Upper lobe of right lung (tissue), 1 donor: Measurements from ENCODE around the gene LRRC53. TPM values are rescaled to one million over a fixed set of nuclear protein-coding genes. Genes with fewer than 3 reads are reported as not detected.

Experiments
- ATAC-seq: fragments of 200-7000 bp; cut with Tn5 transposase; one replicate; pipeline ENCODE4 v1.9.1; 2020; ENCODE audit warnings: mild to moderate bottlenecking, moderate library complexity
- DNase-seq: peaks from one replicate; pipeline ENCODE4 v3.0.0-alpha.2; 2020
- H3K27ac ChIP-seq: fragments of 200-600 bp; one replicate; pipeline ENCODE4 v1.8.0; 2022
- H3K27me3 ChIP-seq: fragments of 200-600 bp; one replicate; pipeline ENCODE4 v1.8.0; 2022; ENCODE audit warnings: mild to moderate bottlenecking
- H3K36me3 ChIP-seq: fragments of 200-600 bp; one replicate; pipeline ENCODE4 v1.8.0; 2022
- H3K4me1 ChIP-seq: fragments of 200-600 bp; one replicate; pipeline ENCODE4 v1.8.0; 2022
- H3K4me3 ChIP-seq: fragments of 200-600 bp; one replicate; pipeline ENCODE4 v1.8.0; 2022; ENCODE audit warnings: mild to moderate bottlenecking
- H3K9me3 ChIP-seq: fragments of 200-600 bp; one replicate; pipeline ENCODE4 v1.8.0; 2022
- intact Hi-C: fragments of 100-400 bp; cut with DNase I; formaldehyde crosslinking; loops from one replicate; pipeline ENCODE4 v1.11.0; 2022
- total RNA-seq: library from RNA; stranded (reverse); fragmentation: NEBNext Ultra II Directional; extraction: Animal tissue kit (Norgen Biotek cat#: 25700); gene quantifications from one replicate; pipeline ENCODE4 v1.2.1, GENCODE V29; 2021
- TF ChIP-seq, protein P1 (sequence below): fragments of 200-600 bp; IDR thresholded peaks from one replicate; pipeline ENCODE4 v1.8.0; 2022; ENCODE audit warnings: antibody characterized with exemption
- donor health status: DM: no; HTN: yes; CAD: no; lungs with severe emphysema.

The LRRC53 gene
- total RNA-seq, 1 donor from 2014 or later, result not detected

DNA sequence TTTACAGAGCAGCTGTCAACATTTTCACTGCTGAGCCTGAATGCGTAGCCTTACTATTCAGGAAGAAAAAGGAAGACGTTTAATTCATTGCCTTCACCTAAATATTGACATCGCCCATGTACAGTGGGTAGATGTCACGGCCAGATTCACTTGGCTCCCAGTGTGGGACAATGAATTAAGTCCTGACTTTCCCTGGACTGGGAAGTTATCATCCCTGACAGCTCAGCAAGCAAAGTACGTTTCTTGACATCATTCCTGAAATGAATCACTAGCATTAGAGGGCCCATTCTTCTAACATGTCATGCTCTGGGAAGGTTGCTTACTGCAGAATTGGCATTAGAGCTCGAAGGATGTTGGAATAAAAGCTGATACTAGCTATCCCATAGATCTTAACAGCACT is 37.8 kb downstream of the LRRC53 start:
- Histone ChIP-seq H3K27ac (no peak overlapping the region), H3K4me3 (no peak overlapping the region), H3K36me3 (no peaks in the 10 kb centered on the region), H3K4me1 (no peaks in the 10 kb centered on the region), H3K27me3 (no peaks in the 10 kb centered on the region), H3K9me3 (no peaks in the 10 kb centered on the region)
- DNase-seq (no peak), ATAC-seq (no peak)
- TF ChIP-seq, protein P1, sequence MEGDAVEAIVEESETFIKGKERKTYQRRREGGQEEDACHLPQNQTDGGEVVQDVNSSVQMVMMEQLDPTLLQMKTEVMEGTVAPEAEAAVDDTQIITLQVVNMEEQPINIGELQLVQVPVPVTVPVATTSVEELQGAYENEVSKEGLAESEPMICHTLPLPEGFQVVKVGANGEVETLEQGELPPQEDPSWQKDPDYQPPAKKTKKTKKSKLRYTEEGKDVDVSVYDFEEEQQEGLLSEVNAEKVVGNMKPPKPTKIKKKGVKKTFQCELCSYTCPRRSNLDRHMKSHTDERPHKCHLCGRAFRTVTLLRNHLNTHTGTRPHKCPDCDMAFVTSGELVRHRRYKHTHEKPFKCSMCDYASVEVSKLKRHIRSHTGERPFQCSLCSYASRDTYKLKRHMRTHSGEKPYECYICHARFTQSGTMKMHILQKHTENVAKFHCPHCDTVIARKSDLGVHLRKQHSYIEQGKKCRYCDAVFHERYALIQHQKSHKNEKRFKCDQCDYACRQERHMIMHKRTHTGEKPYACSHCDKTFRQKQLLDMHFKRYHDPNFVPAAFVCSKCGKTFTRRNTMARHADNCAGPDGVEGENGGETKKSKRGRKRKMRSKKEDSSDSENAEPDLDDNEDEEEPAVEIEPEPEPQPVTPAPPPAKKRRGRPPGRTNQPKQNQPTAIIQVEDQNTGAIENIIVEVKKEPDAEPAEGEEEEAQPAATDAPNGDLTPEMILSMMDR, result no peak
- intact Hi-C loops, result no loop called here

DNA sequence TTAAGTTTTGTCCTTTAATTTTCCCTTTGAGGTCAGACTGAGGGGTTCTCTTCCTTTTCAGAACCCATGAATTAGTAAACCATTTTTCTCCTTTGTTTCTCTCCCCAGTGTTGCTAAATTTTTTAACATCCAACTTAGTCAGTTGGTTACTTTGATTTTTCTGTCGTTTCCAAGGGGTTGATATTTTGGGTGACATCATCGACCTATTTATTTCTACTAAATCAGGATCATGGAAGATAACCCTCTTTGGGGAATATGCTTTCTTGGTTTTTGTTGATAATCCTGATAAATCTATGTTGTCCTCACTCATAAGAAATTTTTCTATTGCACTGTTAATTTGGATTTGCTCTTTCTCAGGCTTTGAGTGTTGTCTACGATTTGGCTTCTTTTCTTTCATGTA is 40.9 kb downstream of the LRRC53 start:
- ATAC-seq (no peak), DNase-seq (no peak)
- Histone ChIP-seq H3K36me3 (no peaks in the 10 kb centered on the region), H3K27ac (no peak overlapping the region), H3K9me3 (no peaks in the 10 kb centered on the region), H3K4me3 (no peak overlapping the region), H3K4me1 (no peaks in the 10 kb centered on the region), H3K27me3 (no peaks in the 10 kb centered on the region)
- intact Hi-C loops, result no loop called here
- TF ChIP-seq, protein P1, result no peak

DNA sequence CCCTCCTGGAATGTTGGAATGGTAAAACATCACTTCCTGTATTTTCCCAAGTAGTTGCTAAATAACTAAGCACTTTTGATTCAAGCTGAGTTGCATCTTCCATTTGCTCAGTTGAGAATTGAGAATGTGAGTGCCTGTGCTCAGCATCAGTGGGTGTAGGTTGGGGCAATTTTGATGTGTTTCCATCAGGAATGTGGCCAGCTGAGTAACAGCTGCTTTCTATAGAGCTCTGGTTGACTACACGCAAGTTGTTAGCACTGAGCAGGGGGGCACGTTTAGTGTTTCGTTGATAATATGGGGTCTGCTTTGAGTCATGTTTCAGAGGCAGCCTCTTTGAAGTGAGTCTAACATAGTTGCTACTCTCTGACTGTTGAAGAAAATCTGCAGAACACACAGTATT is 41.5 kb downstream of the LRRC53 start:
- Histone ChIP-seq H3K9me3 (no peaks in the 10 kb centered on the region), H3K27ac (no peak overlapping the region), H3K27me3 (no peaks in the 10 kb centered on the region), H3K36me3 (no peaks in the 10 kb centered on the region), H3K4me1 (no peaks in the 10 kb centered on the region), H3K4me3 (no peak overlapping the region)
- TF ChIP-seq, protein P1, result no peak
- intact Hi-C loops, result no loop called here
- DNase-seq (no peak), ATAC-seq (no peak)

DNA sequence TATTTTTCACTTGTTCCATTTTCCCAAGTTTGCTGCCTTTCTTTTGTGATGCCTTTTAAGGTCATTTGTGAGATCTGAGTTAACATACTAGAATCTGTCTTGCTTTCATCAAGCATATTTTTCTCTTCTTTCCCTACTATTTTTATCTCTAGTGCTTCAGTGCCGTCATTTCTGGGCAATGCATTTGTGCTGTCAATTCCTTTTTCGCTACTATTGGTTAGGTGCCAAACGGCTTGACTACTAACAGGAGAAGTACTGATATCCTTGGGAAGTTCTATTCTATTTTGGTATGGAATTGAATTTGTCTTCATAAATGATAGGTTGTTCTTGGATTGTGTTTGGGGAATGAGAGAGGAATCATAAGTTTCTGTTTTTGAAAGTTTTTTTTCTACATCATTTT is 42.2 kb downstream of the LRRC53 start:
- no peak for DNase-seq
- Histone ChIP-seq H3K27me3 (no peaks in the 10 kb centered on the region), H3K4me1 (no peaks in the 10 kb centered on the region), H3K27ac (no peak overlapping the region), H3K36me3 (no peaks in the 10 kb centered on the region), H3K4me3 (no peak overlapping the region), H3K9me3 (no peaks in the 10 kb centered on the region)
- TF ChIP-seq, protein P1, result no peak
- no peak for ATAC-seq
- intact Hi-C loops, result no loop called here

DNA sequence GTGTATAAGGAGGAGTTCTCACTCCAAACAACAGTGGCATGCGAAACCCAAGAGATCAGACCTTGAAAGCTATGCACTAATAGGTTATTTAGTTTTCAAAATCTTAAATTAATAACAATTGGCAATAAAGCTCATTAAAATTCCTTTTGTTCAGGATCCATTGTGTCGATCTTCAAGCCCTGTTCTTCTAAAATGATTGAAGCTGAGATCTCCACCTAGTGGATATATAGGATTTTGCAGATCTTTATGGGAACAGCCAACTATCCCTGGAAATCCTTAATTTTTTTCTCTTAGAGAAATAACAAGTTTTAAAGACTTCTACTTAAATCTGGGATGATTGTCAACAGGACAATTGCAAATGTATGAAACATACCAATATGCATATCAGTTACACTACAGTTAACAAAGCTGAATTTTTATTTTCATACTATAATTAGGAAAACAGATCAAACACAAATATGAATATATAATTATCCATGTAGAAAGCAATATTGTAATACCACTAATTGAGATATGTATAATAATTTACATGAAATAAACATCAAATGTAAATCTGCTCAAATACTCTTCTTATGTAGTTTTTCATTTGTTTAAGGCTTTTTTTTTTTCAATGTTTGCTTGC is 43.3 kb downstream of the LRRC53 start:
- no peaks in the 10 kb centered on the region for H3K36me3 ChIP-seq
- peak; percentile 42 for ATAC-seq
- H3K9me3 ChIP-seq, result no peaks in the 10 kb centered on the region
- no peak for DNase-seq
- intact Hi-C loops, result no loop called here
- no peaks in the 10 kb centered on the region for H3K4me1 ChIP-seq
- no peak overlapping the region for H3K27ac ChIP-seq
- TF ChIP-seq, protein P1, result peak; percentile 67
- no peaks in the 10 kb centered on the region for H3K27me3 ChIP-seq
- no peak overlapping the region for H3K4me3 ChIP-seq
